ENCODE data around the gene PAIP2B.

DNA sequence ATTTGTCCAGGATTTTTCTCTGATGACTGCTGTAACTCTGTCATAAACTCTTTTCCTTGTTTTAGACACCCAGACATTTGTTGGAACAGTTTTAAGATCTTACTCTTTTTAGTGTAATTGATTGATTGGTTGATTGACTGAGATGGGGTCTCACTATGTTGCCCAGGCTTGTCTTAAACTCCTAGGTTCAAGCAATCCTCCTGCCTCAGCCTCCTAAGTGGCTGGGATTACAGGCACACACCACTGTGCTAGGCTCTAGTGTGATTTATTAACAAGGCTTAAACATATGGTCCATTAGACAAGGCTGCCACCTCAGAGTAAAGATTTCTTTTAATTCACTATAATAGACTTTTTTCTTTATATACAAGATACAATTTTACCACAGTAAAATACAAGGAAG is 2.0 kb downstream of the PAIP2B start:
- TF ChIP-seq POLR2AphosphoS5 (IDR thresholded peaks at IDR 0.05; ENCODE audit: low read length) (no peak), CHD2 (IDR thresholded peaks at IDR 0.05; ENCODE audit: borderline replicate concordance, low read depth, low read length) (no peak), NRF1 (conservative IDR thresholded peaks at IDR 0.05; ENCODE audit: low read depth, low read length) (no peak), POLR2A (IDR thresholded peaks at IDR 0.05; ENCODE audit: low read depth, low read length) (no peak), KDM1A (IDR thresholded peaks at IDR 0.05; ENCODE audit: borderline replicate concordance) (no peak), HDAC6 (IDR thresholded peaks at IDR 0.05; ENCODE audit: unreplicated experiment) (no peak), EZH2 (IDR thresholded peaks at IDR 0.05; ENCODE audit: borderline replicate concordance, control insufficient read depth, low read depth, low read length) (no peak), PAX5 (IDR thresholded peaks at IDR 0.05; ENCODE audit: borderline replicate concordance, low read depth, low read length) (no peak)
- TF ChIP-seq, protein P1, sequence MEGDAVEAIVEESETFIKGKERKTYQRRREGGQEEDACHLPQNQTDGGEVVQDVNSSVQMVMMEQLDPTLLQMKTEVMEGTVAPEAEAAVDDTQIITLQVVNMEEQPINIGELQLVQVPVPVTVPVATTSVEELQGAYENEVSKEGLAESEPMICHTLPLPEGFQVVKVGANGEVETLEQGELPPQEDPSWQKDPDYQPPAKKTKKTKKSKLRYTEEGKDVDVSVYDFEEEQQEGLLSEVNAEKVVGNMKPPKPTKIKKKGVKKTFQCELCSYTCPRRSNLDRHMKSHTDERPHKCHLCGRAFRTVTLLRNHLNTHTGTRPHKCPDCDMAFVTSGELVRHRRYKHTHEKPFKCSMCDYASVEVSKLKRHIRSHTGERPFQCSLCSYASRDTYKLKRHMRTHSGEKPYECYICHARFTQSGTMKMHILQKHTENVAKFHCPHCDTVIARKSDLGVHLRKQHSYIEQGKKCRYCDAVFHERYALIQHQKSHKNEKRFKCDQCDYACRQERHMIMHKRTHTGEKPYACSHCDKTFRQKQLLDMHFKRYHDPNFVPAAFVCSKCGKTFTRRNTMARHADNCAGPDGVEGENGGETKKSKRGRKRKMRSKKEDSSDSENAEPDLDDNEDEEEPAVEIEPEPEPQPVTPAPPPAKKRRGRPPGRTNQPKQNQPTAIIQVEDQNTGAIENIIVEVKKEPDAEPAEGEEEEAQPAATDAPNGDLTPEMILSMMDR (IDR thresholded peaks at IDR 0.05 in 2 of 3, conservative IDR thresholded peaks at IDR 0.05 in 1 of 3; ENCODE audit: control insufficient read depth in 2 of 3, extremely low read depth in 1 of 3, insufficient read depth in 1 of 3, low read depth in 3 of 3, low read length in 3 of 3), result no peak
- TF ChIP-seq, protein P2, sequence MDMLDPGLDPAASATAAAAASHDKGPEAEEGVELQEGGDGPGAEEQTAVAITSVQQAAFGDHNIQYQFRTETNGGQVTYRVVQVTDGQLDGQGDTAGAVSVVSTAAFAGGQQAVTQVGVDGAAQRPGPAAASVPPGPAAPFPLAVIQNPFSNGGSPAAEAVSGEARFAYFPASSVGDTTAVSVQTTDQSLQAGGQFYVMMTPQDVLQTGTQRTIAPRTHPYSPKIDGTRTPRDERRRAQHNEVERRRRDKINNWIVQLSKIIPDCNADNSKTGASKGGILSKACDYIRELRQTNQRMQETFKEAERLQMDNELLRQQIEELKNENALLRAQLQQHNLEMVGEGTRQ (IDR thresholded peaks at IDR 0.05; ENCODE audit: borderline replicate concordance, low read depth, low read length), result no peak
- TF ChIP-seq, protein P3, sequence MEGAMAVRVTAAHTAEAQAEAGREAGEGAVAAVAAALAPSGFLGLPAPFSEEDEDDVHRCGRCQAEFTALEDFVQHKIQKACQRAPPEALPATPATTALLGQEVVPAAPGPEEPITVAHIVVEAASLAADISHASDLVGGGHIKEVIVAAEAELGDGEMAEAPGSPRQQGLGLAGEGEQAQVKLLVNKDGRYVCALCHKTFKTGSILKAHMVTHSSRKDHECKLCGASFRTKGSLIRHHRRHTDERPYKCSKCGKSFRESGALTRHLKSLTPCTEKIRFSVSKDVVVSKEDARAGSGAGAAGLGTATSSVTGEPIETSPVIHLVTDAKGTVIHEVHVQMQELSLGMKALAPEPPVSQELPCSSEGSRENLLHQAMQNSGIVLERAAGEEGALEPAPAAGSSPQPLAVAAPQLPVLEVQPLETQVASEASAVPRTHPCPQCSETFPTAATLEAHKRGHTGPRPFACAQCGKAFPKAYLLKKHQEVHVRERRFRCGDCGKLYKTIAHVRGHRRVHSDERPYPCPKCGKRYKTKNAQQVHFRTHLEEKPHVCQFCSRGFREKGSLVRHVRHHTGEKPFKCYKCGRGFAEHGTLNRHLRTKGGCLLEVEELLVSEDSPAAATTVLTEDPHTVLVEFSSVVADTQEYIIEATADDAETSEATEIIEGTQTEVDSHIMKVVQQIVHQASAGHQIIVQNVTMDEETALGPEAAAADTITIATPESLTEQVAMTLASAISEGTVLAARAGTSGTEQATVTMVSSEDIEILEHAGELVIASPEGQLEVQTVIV (IDR thresholded peaks at IDR 0.05; ENCODE audit: borderline replicate concordance, partially characterized antibody), result no peak
